ENCODE data around the gene ANXA4.

Gene ANXA4

GRCh38 chr2:69784228-69784627, 42.3 kb downstream of the ANXA4 start:
- TF ChIP-seq CTCF (IDR thresholded peaks at IDR 0.05; ENCODE audit: low read length): no peak
- no peak for TF ChIP-seq EZH2 (IDR thresholded peaks at IDR 0.05; ENCODE audit: borderline replicate concordance, low read length)
- Histone ChIP-seq H2AFZ (ENCODE audit: low read length) (no peak overlapping the region), H3K36me3 (ENCODE audit: insufficient read depth, low read length) (no peaks in the 10 kb centered on the region), H3F3A (ENCODE audit: insufficient read depth, low read length) (no peaks in the 10 kb centered on the region), H3K27ac (ENCODE audit: low read depth, low read length, poor library complexity, severe bottlenecking) (no peak overlapping the region), H4K20me1 (ENCODE audit: insufficient read depth, low read length) (no peaks in the 10 kb centered on the region), H3K4me2 (ENCODE audit: low read length) (no peak overlapping the region), H3K4me1 (ENCODE audit: insufficient read depth, low read length, severe bottlenecking) (no peaks in the 10 kb centered on the region), H3K9me3 (ENCODE audit: low read length) (no peaks in the 10 kb centered on the region), H3K9ac (ENCODE audit: low read length) (no peak overlapping the region), H3K4me3 (ENCODE audit: low read depth, low read length, poor library complexity, severe bottlenecking) (no peak overlapping the region), H3K27me3 (ENCODE audit: insufficient read depth, low read length) (0 out of 2 replicates have a peak, but pooled peaks cover 5% of the 10 kb centered on the region), H3K79me2 (ENCODE audit: insufficient read depth, low read length) (no peaks in the 10 kb centered on the region), H3K9me2 (ENCODE audit: low read depth, low read length) (no peaks in the 10 kb centered on the region)

- Histone ChIP-seq H3K4me3 (ENCODE audit: low read depth, low read length, poor library complexity, severe bottlenecking) (no peak overlapping the region), H3K79me2 (ENCODE audit: insufficient read depth, low read length) (no peaks in the 10 kb centered on the region), H3K9ac (ENCODE audit: low read length) (no peak overlapping the region), H3K27ac (ENCODE audit: low read depth, low read length, poor library complexity, severe bottlenecking) (no peak overlapping the region), H3K9me3 (ENCODE audit: low read length) (no peaks in the 10 kb centered on the region), H4K20me1 (ENCODE audit: insufficient read depth, low read length) (no peaks in the 10 kb centered on the region), H3K27me3 (ENCODE audit: insufficient read depth, low read length) (0 out of 2 replicates have a peak, but pooled peaks cover 5% of the 10 kb centered on the region), H3K4me1 (ENCODE audit: insufficient read depth, low read length, severe bottlenecking) (peaks cover 7% of the 10 kb centered on the region), H3K36me3 (ENCODE audit: insufficient read depth, low read length) (no peaks in the 10 kb centered on the region), H3K4me2 (ENCODE audit: low read length) (no peak overlapping the region), H2AFZ (ENCODE audit: low read length) (no peak overlapping the region), H3F3A (ENCODE audit: insufficient read depth, low read length) (no peaks in the 10 kb centered on the region), H3K9me2 (ENCODE audit: low read depth, low read length) (no peaks in the 10 kb centered on the region)
- no peak for TF ChIP-seq CTCF (IDR thresholded peaks at IDR 0.05; ENCODE audit: low read length)
- no peak for TF ChIP-seq EZH2 (IDR thresholded peaks at IDR 0.05; ENCODE audit: borderline replicate concordance, low read length)
These were observed 43.4 kb downstream of the ANXA4 start for GRCh38 chr2:69785358-69785757.

- no peak overlapping the region for H3K27ac ChIP-seq (ENCODE audit: low read depth, low read length, poor library complexity, severe bottlenecking)
- H3K9ac ChIP-seq (ENCODE audit: low read length): no peak overlapping the region
- H3K36me3 ChIP-seq (ENCODE audit: insufficient read depth, low read length): no peaks in the 10 kb centered on the region
- H3K4me2 ChIP-seq (ENCODE audit: low read length): no peak overlapping the region
- H3K79me2 ChIP-seq (ENCODE audit: insufficient read depth, low read length): no peaks in the 10 kb centered on the region
- H3K9me2 ChIP-seq (ENCODE audit: low read depth, low read length): no peaks in the 10 kb centered on the region
- peaks cover 8% of the 10 kb centered on the region for H3K4me1 ChIP-seq (ENCODE audit: insufficient read depth, low read length, severe bottlenecking)
- no peaks in the 10 kb centered on the region for H3F3A ChIP-seq (ENCODE audit: insufficient read depth, low read length)
- H3K27me3 ChIP-seq (ENCODE audit: insufficient read depth, low read length): 0 out of 2 replicates have a peak, but pooled peaks cover 5% of the 10 kb centered on the region
- H3K4me3 ChIP-seq (ENCODE audit: low read depth, low read length, poor library complexity, severe bottlenecking): no peak overlapping the region
- H2AFZ ChIP-seq (ENCODE audit: low read length): no peak overlapping the region
- no peaks in the 10 kb centered on the region for H4K20me1 ChIP-seq (ENCODE audit: insufficient read depth, low read length)
- TF ChIP-seq CTCF (IDR thresholded peaks at IDR 0.05; ENCODE audit: low read length) (no peak), EZH2 (IDR thresholded peaks at IDR 0.05; ENCODE audit: borderline replicate concordance, low read length) (no peak)
- H3K9me3 ChIP-seq (ENCODE audit: low read length): no peaks in the 10 kb centered on the region
These were observed 44.2 kb downstream of the ANXA4 start for GRCh38 chr2:69786052-69786560.

Measured in OCI-LY1 (cell line).